Measurements from ENCODE around the gene HS3ST3A1.
A peak's percentile ranks its signal among the peaks of the same experiment; 100 is the strongest.
"Not testable (repeated sequence)": the region's sequence is repeated elsewhere in the genome, so short reads cannot be mapped to it uniquely, and the experiment has no call there.

Gene HS3ST3A1

GRCh38 chr17:13561606-13562270 lies 40.0 kb downstream of the HS3ST3A1 start:
- Histone ChIP-seq H3K4me3 (ENCODE audit: control insufficient read depth in 1 of 7, extremely low read depth in 1 of 7, insufficient read depth in 4 of 7, low read depth in 2 of 7, low read length in 6 of 7) (no peak overlapping the region), H3K27ac (ENCODE audit: insufficient read depth in 1 of 2, low read depth in 1 of 2, low read length in 2 of 2, poor library complexity in 1 of 2, severe bottlenecking in 2 of 2) (no peak overlapping the region), H3K4me1 (ENCODE audit: control extremely low read depth in 1 of 4, control insufficient read depth in 4 of 4, insufficient read depth in 4 of 4, low read length in 3 of 4) (no peaks in the 10 kb centered on the region), H3K27me3 (replicated peaks in 2 of 5; ENCODE audit: control insufficient read depth in 4 of 5, insufficient read depth in 5 of 5, low read length in 4 of 5) (peaks cover 0 to 2% (median 0%) of the 10 kb centered on the region in 5 experiments), H3K9me3 (ENCODE audit: control extremely low read depth in 1 of 5, control insufficient read depth in 4 of 5, insufficient read depth in 2 of 5, low read depth in 1 of 5, low read length in 4 of 5) (peaks cover 0 to 4% (median 0%) of the 10 kb centered on the region in 5 experiments), H3K36me3 (ENCODE audit: control insufficient read depth in 4 of 4, insufficient read depth in 4 of 4, low read length in 3 of 4) (no peaks in the 10 kb centered on the region)
- ChIA-PET CTCF (no interaction called here), POLR2A (no interaction called here)
- no peak for DNase-seq
- 94% methylated on average over 14 of the region's 14 CpGs for WGBS (ENCODE audit: insufficient coverage)

GRCh38 chr17:13560935-13561334 lies 40.8 kb downstream of the HS3ST3A1 start:
- DNase-seq: no peak
- WGBS (ENCODE audit: insufficient coverage): 86% methylated on average over 1 of the region's 1 CpG
- Histone ChIP-seq H3K36me3 (ENCODE audit: control insufficient read depth in 4 of 4, insufficient read depth in 4 of 4, low read length in 3 of 4) (no peaks in the 10 kb centered on the region), H3K27ac (ENCODE audit: insufficient read depth in 1 of 2, low read depth in 1 of 2, low read length in 2 of 2, poor library complexity in 1 of 2, severe bottlenecking in 2 of 2) (no peak overlapping the region), H3K9me3 (ENCODE audit: control extremely low read depth in 1 of 5, control insufficient read depth in 4 of 5, insufficient read depth in 2 of 5, low read depth in 1 of 5, low read length in 4 of 5) (no peaks in the 10 kb centered on the region), H3K27me3 (replicated peaks in 2 of 5; ENCODE audit: control insufficient read depth in 4 of 5, insufficient read depth in 5 of 5, low read length in 4 of 5) (peaks cover 0 to 2% (median 0%) of the 10 kb centered on the region in 5 experiments), H3K4me3 (ENCODE audit: control insufficient read depth in 1 of 7, extremely low read depth in 1 of 7, insufficient read depth in 4 of 7, low read depth in 2 of 7, low read length in 6 of 7) (no peak overlapping the region), H3K4me1 (ENCODE audit: control extremely low read depth in 1 of 4, control insufficient read depth in 4 of 4, insufficient read depth in 4 of 4, low read length in 3 of 4) (no peaks in the 10 kb centered on the region)
- POLR2A ChIA-PET: interaction anchor here (0.6 kb wide), 1 partner anchor 1668 kb away, joined by 5 read pairs; no protein-coding TSS in a partner anchor
- CTCF ChIA-PET: no interaction called here

- Histone ChIP-seq H3K27ac (ENCODE audit: insufficient read depth in 1 of 2, low read depth in 1 of 2, low read length in 2 of 2, poor library complexity in 1 of 2, severe bottlenecking in 2 of 2) (no peak overlapping the region), H3K27me3 (replicated peaks in 2 of 5; ENCODE audit: control insufficient read depth in 4 of 5, insufficient read depth in 5 of 5, low read length in 4 of 5) (peaks cover 0 to under 1% (median 0%) of the 10 kb centered on the region in 5 experiments), H3K36me3 (ENCODE audit: control insufficient read depth in 4 of 4, insufficient read depth in 4 of 4, low read length in 3 of 4) (no peaks in the 10 kb centered on the region), H3K4me3 (ENCODE audit: control insufficient read depth in 1 of 7, extremely low read depth in 1 of 7, insufficient read depth in 4 of 7, low read depth in 2 of 7, low read length in 6 of 7) (no peak overlapping the region), H3K9me3 (ENCODE audit: control extremely low read depth in 1 of 5, control insufficient read depth in 4 of 5, insufficient read depth in 2 of 5, low read depth in 1 of 5, low read length in 4 of 5) (no peaks in the 10 kb centered on the region), H3K4me1 (ENCODE audit: control extremely low read depth in 1 of 4, control insufficient read depth in 4 of 4, insufficient read depth in 4 of 4, low read length in 3 of 4) (no peaks in the 10 kb centered on the region)
- POLR2A ChIA-PET: no interaction called here
- no CpG with 5 or more reads among the region's 3 CpGs for WGBS (ENCODE audit: insufficient coverage)
- CTCF ChIA-PET: no interaction called here
- no peak for DNase-seq
These were observed 43.1 kb downstream of the HS3ST3A1 start for GRCh38 chr17:13558588-13558987.

DNA sequence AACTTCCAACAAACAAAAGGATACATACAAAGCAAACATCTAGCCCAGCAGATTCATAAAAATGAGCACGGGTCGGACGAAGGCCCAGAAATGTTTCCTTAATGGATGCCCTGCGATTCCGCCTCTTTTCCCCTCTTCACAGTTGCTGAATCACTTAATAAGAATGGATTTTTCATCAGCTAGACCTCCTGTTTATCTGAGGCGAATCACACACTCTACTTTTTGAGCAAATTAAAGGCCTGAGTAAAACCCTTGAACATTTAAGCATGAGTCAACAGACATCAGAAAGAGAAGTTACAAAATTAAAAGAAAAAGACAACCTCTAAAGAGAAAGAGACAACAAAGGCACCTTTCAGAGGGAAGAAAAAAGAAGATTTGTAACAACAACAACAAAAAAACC lies 44.7 kb downstream of the HS3ST3A1 start:
- CTCF ChIA-PET: no interaction called here
- 93% methylated on average over 5 of the region's 6 CpGs for WGBS (ENCODE audit: insufficient coverage)

GRCh38 chr17:13554231-13554630 lies 47.5 kb downstream of the HS3ST3A1 start:
- no peak for DNase-seq
- POLR2A ChIA-PET: no interaction called here
- H3K27ac ChIP-seq (ENCODE audit: insufficient read depth in 1 of 2, low read depth in 1 of 2, low read length in 2 of 2, poor library complexity in 1 of 2, severe bottlenecking in 2 of 2): no peak overlapping the region
- H3K27me3 ChIP-seq (replicated peaks in 2 of 5; ENCODE audit: control insufficient read depth in 4 of 5, insufficient read depth in 5 of 5, low read length in 4 of 5): peaks cover 0 to 6% (median 0%) of the 10 kb centered on the region in 5 experiments
- H3K4me1 ChIP-seq (ENCODE audit: control extremely low read depth in 1 of 4, control insufficient read depth in 4 of 4, insufficient read depth in 4 of 4, low read length in 3 of 4): no peaks in the 10 kb centered on the region
- CTCF ChIA-PET: interaction anchor here (0.6 to 1.3 kb wide), 2 partner anchors 9 to 261 kb away, joined by 3 read pairs; no protein-coding TSS in a partner anchor
- no peaks in the 10 kb centered on the region for H3K36me3 ChIP-seq (ENCODE audit: control insufficient read depth in 4 of 4, insufficient read depth in 4 of 4, low read length in 3 of 4)
- peaks cover 0 to 6% (median 0%) of the 10 kb centered on the region in 5 experiments for H3K9me3 ChIP-seq (ENCODE audit: control extremely low read depth in 1 of 5, control insufficient read depth in 4 of 5, insufficient read depth in 2 of 5, low read depth in 1 of 5, low read length in 4 of 5)
- no peak overlapping the region for H3K4me3 ChIP-seq (ENCODE audit: control insufficient read depth in 1 of 7, extremely low read depth in 1 of 7, insufficient read depth in 4 of 7, low read depth in 2 of 7, low read length in 6 of 7)
- 100% methylated on average over 3 of the region's 5 CpGs for WGBS (ENCODE audit: insufficient coverage)

More for the DNA sequence above, 44.7 kb downstream of the HS3ST3A1 start:
- Histone ChIP-seq H3K27ac (ENCODE audit: insufficient read depth in 1 of 2, low read depth in 1 of 2, low read length in 2 of 2, poor library complexity in 1 of 2, severe bottlenecking in 2 of 2) (no peak overlapping the region), H3K4me3 (ENCODE audit: control insufficient read depth in 1 of 7, extremely low read depth in 1 of 7, insufficient read depth in 4 of 7, low read depth in 2 of 7, low read length in 6 of 7) (no peak overlapping the region), H3K36me3 (ENCODE audit: control insufficient read depth in 4 of 4, insufficient read depth in 4 of 4, low read length in 3 of 4) (no peaks in the 10 kb centered on the region), H3K4me1 (ENCODE audit: control extremely low read depth in 1 of 4, control insufficient read depth in 4 of 4, insufficient read depth in 4 of 4, low read length in 3 of 4) (no peaks in the 10 kb centered on the region), H3K27me3 (replicated peaks in 2 of 5; ENCODE audit: control insufficient read depth in 4 of 5, insufficient read depth in 5 of 5, low read length in 4 of 5) (no peaks in the 10 kb centered on the region), H3K9me3 (ENCODE audit: control extremely low read depth in 1 of 5, control insufficient read depth in 4 of 5, insufficient read depth in 2 of 5, low read depth in 1 of 5, low read length in 4 of 5) (peaks cover 0 to 4% (median 0%) of the 10 kb centered on the region in 5 experiments)
- DNase-seq: no peak
- POLR2A ChIA-PET: no interaction called here

DNA sequence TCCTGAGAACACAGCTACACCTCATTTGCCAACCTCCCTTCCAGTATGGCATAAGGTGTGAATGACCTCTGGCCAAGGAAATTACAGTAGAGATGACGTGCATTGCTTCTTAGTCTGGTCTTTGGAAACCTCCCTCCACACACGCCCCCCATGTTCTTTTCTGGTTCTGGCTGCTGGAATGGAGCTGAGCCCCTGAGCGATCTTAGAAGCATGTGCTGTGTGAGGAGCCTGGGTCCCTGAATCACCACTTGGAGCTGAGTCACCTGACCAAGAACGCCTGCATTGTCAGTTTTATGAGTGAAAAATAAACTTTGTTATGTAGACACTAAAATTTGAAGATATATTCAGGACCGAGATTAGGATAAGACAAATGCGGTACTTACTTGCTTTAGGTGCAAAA lies 51.4 kb downstream of the HS3ST3A1 start:
- CTCF ChIA-PET: no interaction called here
- H3K36me3 ChIP-seq (ENCODE audit: control insufficient read depth in 4 of 4, insufficient read depth in 4 of 4, low read length in 3 of 4): no peaks in the 10 kb centered on the region
- peak in 2 of 3 donors; percentile 1 to 6 for DNase-seq
- H3K27ac ChIP-seq (ENCODE audit: insufficient read depth in 1 of 2, low read depth in 1 of 2, low read length in 2 of 2, poor library complexity in 1 of 2, severe bottlenecking in 2 of 2): no peak overlapping the region
- H3K27me3 ChIP-seq (replicated peaks in 2 of 5; ENCODE audit: control insufficient read depth in 4 of 5, insufficient read depth in 5 of 5, low read length in 4 of 5): peaks cover 0 to 7% (median 0%) of the 10 kb centered on the region in 5 experiments
- H3K9me3 ChIP-seq (ENCODE audit: control extremely low read depth in 1 of 5, control insufficient read depth in 4 of 5, insufficient read depth in 2 of 5, low read depth in 1 of 5, low read length in 4 of 5): peaks cover 0 to 6% (median 0%) of the 10 kb centered on the region in 5 experiments
- H3K4me3 ChIP-seq (ENCODE audit: control insufficient read depth in 1 of 7, extremely low read depth in 1 of 7, insufficient read depth in 4 of 7, low read depth in 2 of 7, low read length in 6 of 7): no peak overlapping the region
- POLR2A ChIA-PET: interaction anchor here (0.6 kb wide), 1 partner anchor 379 kb away, joined by 3 read pairs; no protein-coding TSS in a partner anchor
- H3K4me1 ChIP-seq (ENCODE audit: control extremely low read depth in 1 of 4, control insufficient read depth in 4 of 4, insufficient read depth in 4 of 4, low read length in 3 of 4): no peaks in the 10 kb centered on the region
- whole genome bisulfite sequencing (ENCODE audit: insufficient coverage): 100% methylated on average over 5 of the region's 6 CpGs

DNA sequence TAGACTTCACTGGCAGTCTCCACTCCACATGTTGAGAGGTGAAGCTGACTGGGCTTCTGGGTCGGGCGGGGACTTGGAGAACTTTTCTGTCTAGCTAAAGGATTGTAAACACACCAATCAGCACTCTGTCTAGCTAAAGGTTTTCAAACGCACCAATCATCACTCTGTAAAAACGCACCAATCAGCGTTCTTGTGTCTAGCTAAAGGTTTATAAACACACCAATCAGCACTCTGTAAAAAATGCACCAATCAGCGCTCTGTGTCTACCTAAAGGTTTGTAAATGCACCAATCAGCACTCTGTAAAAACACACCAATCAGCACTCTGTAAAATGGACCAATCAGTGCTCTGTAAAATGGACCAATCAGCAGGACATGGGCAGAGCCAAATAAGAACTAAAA lies 53.2 kb downstream of the HS3ST3A1 start:
- ChIA-PET CTCF (interaction anchor here (0.7 kb wide), 1 partner anchor 116 kb away, joined by 4 read pairs; no protein-coding TSS in a partner anchor), POLR2A (interaction anchor here (1.1 kb wide), 1 partner anchor 92 kb away, joined by 3 read pairs; no protein-coding TSS in a partner anchor)
- not testable (repeated sequence) for H3K36me3 ChIP-seq (ENCODE audit: control insufficient read depth in 4 of 4, insufficient read depth in 4 of 4, low read length in 3 of 4); H3K4me1 ChIP-seq (ENCODE audit: control extremely low read depth in 1 of 4, control insufficient read depth in 4 of 4, insufficient read depth in 4 of 4, low read length in 3 of 4); H3K9me3 ChIP-seq (ENCODE audit: control extremely low read depth in 1 of 5, control insufficient read depth in 4 of 5, insufficient read depth in 2 of 5, low read depth in 1 of 5, low read length in 4 of 5); H3K27ac ChIP-seq (ENCODE audit: insufficient read depth in 1 of 2, low read depth in 1 of 2, low read length in 2 of 2, poor library complexity in 1 of 2, severe bottlenecking in 2 of 2); H3K27me3 ChIP-seq (replicated peaks in 2 of 5; ENCODE audit: control insufficient read depth in 4 of 5, insufficient read depth in 5 of 5, low read length in 4 of 5); DNase-seq; H3K4me3 ChIP-seq (ENCODE audit: control insufficient read depth in 1 of 7, extremely low read depth in 1 of 7, insufficient read depth in 4 of 7, low read depth in 2 of 7, low read length in 6 of 7)
- 87% methylated on average over 6 of the region's 6 CpGs for WGBS (ENCODE audit: insufficient coverage)
